IMR-90 (cell line): ENCODE data around the gene APCDD1. TPM values are rescaled to one million over a fixed set of nuclear protein-coding genes. Genes with fewer than 3 reads are reported as not detected.

Source experiments
- ATAC-seq: fragments of 200-7000 bp; cut with Tn5 transposase; 2 replicates; pipeline ENCODE4 v1.9.1; 2020; ENCODE audit warnings: low read depth, mild to moderate bottlenecking, moderate library complexity
- BruUV-seq: library from RNA; stranded (reverse); fragments of 400-500 nt; replicated peaks from 2 replicates; lab custom pipeline; 2021; lab: Mats Ljungman, UMichigan
- CTCF ChIA-PET: fragments of 300-600 bp; formaldehyde crosslinking; extraction: SDS; loops from one replicate; lab custom pipeline; 2021; ENCODE audit warnings: antibody characterized with exemption; lab: Yijun Ruan, JAX
- POLR2A ChIA-PET: fragments of 300-600 bp; sonication (Branson Sonifier 250); formaldehyde crosslinking; loops from one replicate; lab custom pipeline; 2022; ENCODE audit warnings: antibody characterized with exemption; ENCODE audit not compliant: unreplicated experiment; lab: Charles Lee
- DNase-seq: peaks from one replicate; pipeline ENCODE4 v3.0.0; 2013
- H2AFZ ChIP-seq: replicated peaks from 2 replicates; pipeline ENCODE3; 2013; ENCODE audit warnings: low read length, mild to moderate bottlenecking; ENCODE audit not compliant: poor library complexity
- H2AK5ac ChIP-seq: 2 replicates; pipeline ENCODE4 v1.6.1; 2013; ENCODE audit warnings: low read depth, low read length, inconsistent platforms
- H2AK9ac ChIP-seq: replicated peaks from 2 replicates; pipeline ENCODE3; 2013; ENCODE audit warnings: mild to moderate bottlenecking, low read depth, low read length, moderate library complexity; ENCODE audit not compliant: poor library complexity
- H2BK120ac ChIP-seq: 2 replicates; pipeline ENCODE4 v1.6.1; 2013; ENCODE audit warnings: low read depth, low read length, inconsistent platforms
- H2BK15ac ChIP-seq: 3 replicates; pipeline ENCODE4 v1.6.1; 2013; ENCODE audit warnings: low read depth, low read length, inconsistent platforms
- H2BK20ac ChIP-seq: 2 replicates; pipeline ENCODE4 v1.6.1; 2013; ENCODE audit warnings: low read depth, mild to moderate bottlenecking, inconsistent platforms, low read length, moderate library complexity
- H2BK5ac ChIP-seq: 2 replicates; pipeline ENCODE4 v1.6.1; 2013; ENCODE audit warnings: mild to moderate bottlenecking, low read depth, low read length, inconsistent platforms; ENCODE audit not compliant: poor library complexity, severe bottlenecking
- H3K14ac ChIP-seq: replicated peaks from 2 replicates; pipeline ENCODE4 v1.6.1; 2013; ENCODE audit warnings: low read depth, low read length, inconsistent platforms
- H3K18ac ChIP-seq: 2 replicates; pipeline ENCODE4 v1.6.1; 2013; ENCODE audit warnings: low read depth, low read length, control low read depth
- H3K23ac ChIP-seq: 2 replicates; pipeline ENCODE4 v1.6.1; 2013; ENCODE audit warnings: low read depth, low read length, inconsistent platforms
- H3K27ac ChIP-seq: 2 replicates; pipeline ENCODE4 v1.5.1; 2013; ENCODE audit warnings: mild to moderate bottlenecking, control low read depth, low read length; ENCODE audit not compliant: insufficient read depth
- H3K27me3 ChIP-seq: 2 replicates; pipeline ENCODE4 v1.6.1; 2013; ENCODE audit warnings: low read length; ENCODE audit not compliant: control insufficient read depth, insufficient read depth
- H3K36me3 ChIP-seq: 2 replicates; pipeline ENCODE4 v1.6.1; 2013; ENCODE audit warnings: low read length, mixed read lengths; ENCODE audit not compliant: control insufficient read depth, insufficient read depth
- H3K4ac ChIP-seq: 2 replicates; pipeline ENCODE4 v1.6.1; 2013; ENCODE audit warnings: low read depth, low read length, inconsistent platforms
- H3K4me1 ChIP-seq: 2 replicates; pipeline ENCODE4 v1.6.1; 2013; ENCODE audit warnings: low read length, mixed read lengths; ENCODE audit not compliant: control insufficient read depth, insufficient read depth
- H3K4me2 ChIP-seq: 2 replicates; pipeline ENCODE4 v1.6.1; 2013; ENCODE audit warnings: low read depth, mild to moderate bottlenecking, control low read depth, low read length, moderate library complexity
- H3K4me3 ChIP-seq: 2 replicates; pipeline ENCODE4 v1.5.1; 2013; ENCODE audit warnings: low read depth, mild to moderate bottlenecking, control low read depth, low read length, moderate library complexity; ENCODE audit not compliant: insufficient read depth
- H3K56ac ChIP-seq: 2 replicates; pipeline ENCODE4 v1.6.1; 2013; ENCODE audit warnings: low read length, inconsistent platforms; ENCODE audit not compliant: insufficient read depth; ENCODE audit errors: extremely low read depth
- H3K79me1 ChIP-seq, 2 experiments: 2 replicates each; pipeline ENCODE4 v1.6.1; 2013; ENCODE audit warnings: low read length in 2 of 2, inconsistent platforms in 1 of 2, low read depth in 1 of 2
- H3K9ac ChIP-seq: 2 replicates; pipeline ENCODE4 v1.6.1; 2013; ENCODE audit warnings: low read depth, low read length, control low read depth
- H3K9me1 ChIP-seq: 2 replicates; pipeline ENCODE4 v1.6.1; 2013; ENCODE audit warnings: low read length, inconsistent platforms; ENCODE audit not compliant: insufficient read depth
- H3K9me3 ChIP-seq: 2 replicates; pipeline ENCODE4 v1.6.1; 2013; ENCODE audit warnings: low read length; ENCODE audit not compliant: control insufficient read depth, insufficient read depth
- H4K20me1 ChIP-seq: 2 replicates; pipeline ENCODE4 v1.6.1; 2013; ENCODE audit warnings: low read length, inconsistent platforms; ENCODE audit not compliant: insufficient read depth
- H4K5ac ChIP-seq: 2 replicates; pipeline ENCODE4 v1.6.1; 2013; ENCODE audit warnings: mild to moderate bottlenecking, low read depth, low read length, control low read depth
- H4K8ac ChIP-seq, 2 experiments: 2 replicates each; pipeline ENCODE4 v1.6.1; 2013; ENCODE audit warnings: low read depth in 2 of 2, low read length in 2 of 2, control low read depth in 1 of 2, inconsistent platforms in 1 of 2
- H4K91ac ChIP-seq: 2 replicates; pipeline ENCODE4 v1.6.1; 2013; ENCODE audit warnings: low read depth, low read length, inconsistent platforms; ENCODE audit not compliant: insufficient read depth
- BHLHE40 ChIP-seq: fragments of 150-350 bp; IDR thresholded peaks from 2 replicates; pipeline ENCODE4 v1.6.1; 2016; ENCODE audit warnings: mild to moderate bottlenecking, low read depth, low read length
- CHD1 ChIP-seq: IDR thresholded peaks from 2 replicates; pipeline ENCODE4 v1.6.1; 2012; ENCODE audit warnings: low read depth, low read length, improper control_type of control experiment
- CTCF ChIP-seq: conservative IDR thresholded peaks from 2 replicates; pipeline ENCODE4 v1.5.1; 2012; ENCODE audit warnings: mild to moderate bottlenecking, low read depth, low read length, improper control_type of control experiment
- ELK1 ChIP-seq: fragments of 150-350 bp; IDR thresholded peaks from 2 replicates; pipeline ENCODE4 v1.6.1; 2016; ENCODE audit warnings: low read depth, mild to moderate bottlenecking, low read length, moderate library complexity, borderline replicate concordance
- MAFK ChIP-seq: IDR thresholded peaks from 2 replicates; pipeline ENCODE4 v1.6.1; 2012; ENCODE audit warnings: low read depth, low read length, improper control_type of control experiment
- MAZ ChIP-seq: IDR thresholded peaks from 2 replicates; pipeline ENCODE4 v1.6.1; 2012; ENCODE audit warnings: low read depth, mild to moderate bottlenecking, low read length, improper control_type of control experiment, moderate library complexity, borderline replicate concordance
- MXI1 ChIP-seq: IDR thresholded peaks from 2 replicates; pipeline ENCODE4 v1.6.1; 2012; ENCODE audit warnings: low read depth, mild to moderate bottlenecking, low read length, moderate library complexity, borderline replicate concordance
- POLR2A ChIP-seq: IDR thresholded peaks from 2 replicates; pipeline ENCODE4 v1.6.1; 2012; ENCODE audit warnings: mild to moderate bottlenecking, low read depth, low read length
- RAD21 ChIP-seq: IDR thresholded peaks from 2 replicates; pipeline ENCODE4 v1.6.1; 2012; ENCODE audit warnings: low read length, improper control_type of control experiment
- RCOR1 ChIP-seq: IDR thresholded peaks from 2 replicates; pipeline ENCODE4 v1.6.1; 2012; ENCODE audit warnings: mild to moderate bottlenecking, low read length, improper control_type of control experiment; ENCODE audit not compliant: insufficient replicate concordance
- WGBS, 2 experiments: methylation state at CpG; one replicate each; pipeline versions ENCODE4 v1.1.5 to v1.1.7; 2013; ENCODE audit warnings: missing lambda C conversion rate in 2 of 2; ENCODE audit not compliant: insufficient read length in 1 of 2; ENCODE audit errors: extremely low coverage in 2 of 2; 5-methylcytosine and 5-hydroxymethylcytosine counted together
- dilution Hi-C: fragments of 300-500 bp; cut with HindIII; formaldehyde crosslinking; loops from one replicate; pipeline ENCODE4 v1.14.3; 2018; ENCODE audit warnings: low sequenced_read_pairs; ENCODE audit not compliant: unreplicated experiment
- in situ Hi-C: fragments of 300-500 bp; cut with MboI; formaldehyde crosslinking; loops from 3 replicates; pipeline ENCODE4 v1.14.3; 2019; ENCODE audit warnings: low sequenced_read_pairs, inconsistent platforms, mixed read lengths
- intact Hi-C: fragments of 100-400 bp; cut with micrococcal nuclease; formaldehyde crosslinking; loops from 2 replicates; pipeline ENCODE4 v1.10.0; 2022
- polyA plus RNA-seq, 3 experiments: library from polyadenylated mRNA; depleted of rRNA; stranded (reverse); fragments of >200 nt; gene quantifications; 2 replicates each; pipeline ENCODE4 v1.2.3, GENCODE V29; 2012; ENCODE audit warnings: low replicate concordance in 1 of 3
- total RNA-seq: library from RNA; depleted of rRNA; stranded (reverse); fragments of >200 nt; gene quantifications from 2 replicates; pipeline ENCODE4 v1.2.3, GENCODE V29; 2012

The APCDD1 gene
- total and polyA plus RNA-seq, 2 of the 4 experiments (the other 2 are of a cell fraction) = 1.1 to 2.2 TPM

- no peak overlapping the region for H2AK9ac ChIP-seq
- ATAC-seq = no peak
- no peak overlapping the region for H3K4me2 ChIP-seq
- no peak for DNase-seq
- 67% methylated on average over 8 of the region's 20 CpGs; no CpG with 5 or more reads in 1 of the 2 experiments for WGBS, 2 experiments
- no peak overlapping the region for H2BK5ac ChIP-seq
- H4K8ac ChIP-seq = no peak overlapping the region
- H4K20me1 ChIP-seq = no peaks in the 10 kb centered on the region
- no peaks in the 10 kb centered on the region for H3K9me3 ChIP-seq
- in situ Hi-C loops (no loop called here), intact Hi-C loops (no loop called here), dilution Hi-C loops (no loop called here)
- CTCF ChIA-PET = interaction anchor here (0.6 kb wide), 1 partner anchor 248 kb away, joined by 3 read pairs; no protein-coding TSS in a partner anchor
- H3K36me3 ChIP-seq = no peaks in the 10 kb centered on the region; the same call in 1 of the 2 replicates
- H2BK120ac ChIP-seq = no peak overlapping the region
- H3K4me3 ChIP-seq = no peak overlapping the region
- H3K79me1 ChIP-seq = no peaks in the 10 kb centered on the region
- H4K5ac ChIP-seq = no peak overlapping the region
- H3K18ac ChIP-seq = no peak overlapping the region
- H2BK20ac ChIP-seq = no peak overlapping the region
- no peak overlapping the region for H3K9ac ChIP-seq
- no peak for TF ChIP-seq ELK1
- no peak for TF ChIP-seq MAZ
- no peak for TF ChIP-seq BHLHE40
- TF ChIP-seq MAFK = no peak
- TF ChIP-seq CTCF = no peak
- no peak for TF ChIP-seq CHD1
- TF ChIP-seq MXI1 = no peak
- TF ChIP-seq POLR2A = no peak
- no peak for TF ChIP-seq RCOR1
- no peak for TF ChIP-seq RAD21
- no TSS peak for BruUV-seq
- H3K14ac ChIP-seq = no peak overlapping the region
- H3K23ac ChIP-seq = no peak overlapping the region
- peaks cover 15% of the 10 kb centered on the region for H3K27me3 ChIP-seq
- H2AK5ac ChIP-seq = no peak overlapping the region
- no peak overlapping the region for H3K4ac ChIP-seq
- no peak overlapping the region for H3K56ac ChIP-seq
- H2BK15ac ChIP-seq = no peak overlapping the region
- no peaks in the 10 kb centered on the region for H3K9me1 ChIP-seq
- POLR2A ChIA-PET = no interaction called here
- H3K4me1 ChIP-seq = no peaks in the 10 kb centered on the region
- H3K27ac ChIP-seq = no peak overlapping the region
- H4K91ac ChIP-seq = no peak overlapping the region
- H2AFZ ChIP-seq = no peak overlapping the region
These were observed 28.8 kb downstream of the APCDD1 start for GRCh38 chr18:10482985-10483949.
